ENCODE data around the gene MACROD2. TPM values are rescaled to one million over a fixed set of nuclear protein-coding genes. Genes with fewer than 3 reads are reported as not detected.

Gene MACROD2
- total RNA-seq, 1 donor from 2014 or later: 1.6 TPM

GRCh38 chr20:15447549-15447948 lies 1452.2 kb downstream of the MACROD2 start:
- DNase-seq (ENCODE audit: low read depth) (no peak), FAIRE-seq (no peak)
- Histone ChIP-seq H3K27me3 (ENCODE audit: control insufficient read depth, insufficient read depth, low read length) (no peaks in the 10 kb centered on the region), H3K36me3 (ENCODE audit: control insufficient read depth, insufficient read depth, low read length) (no peaks in the 10 kb centered on the region), H3K4me3 (ENCODE audit: low read depth, low read length) (no peak overlapping the region)
- no peak for TF ChIP-seq CTCF (IDR thresholded peaks at IDR 0.05; ENCODE audit: insufficient read depth, low read length, severe bottlenecking)

- Histone ChIP-seq H3K27me3 (ENCODE audit: control insufficient read depth, insufficient read depth, low read length) (no peaks in the 10 kb centered on the region), H3K4me3 (ENCODE audit: low read depth, low read length) (no peak overlapping the region), H3K36me3 (ENCODE audit: control insufficient read depth, insufficient read depth, low read length) (no peaks in the 10 kb centered on the region)
- no peak for DNase-seq (ENCODE audit: low read depth)
- no peak for FAIRE-seq
- no peak for TF ChIP-seq CTCF (IDR thresholded peaks at IDR 0.05; ENCODE audit: insufficient read depth, low read length, severe bottlenecking)
Measured at GRCh38 chr20:15449061-15449460, 1453.7 kb downstream of the MACROD2 start.

- DNase-seq (ENCODE audit: low read depth) (no peak), FAIRE-seq (no peak)
- Histone ChIP-seq H3K27me3 (ENCODE audit: control insufficient read depth, insufficient read depth, low read length) (no peaks in the 10 kb centered on the region), H3K4me3 (ENCODE audit: low read depth, low read length) (no peak overlapping the region), H3K36me3 (ENCODE audit: control insufficient read depth, insufficient read depth, low read length) (no peaks in the 10 kb centered on the region)
- TF ChIP-seq CTCF (IDR thresholded peaks at IDR 0.05; ENCODE audit: insufficient read depth, low read length, severe bottlenecking): no peak
Measured at GRCh38 chr20:15451241-15451640, 1455.9 kb downstream of the MACROD2 start.

GRCh38 chr20:15455279-15455678 lies 1460.0 kb downstream of the MACROD2 start:
- Histone ChIP-seq H3K27me3 (ENCODE audit: control insufficient read depth, insufficient read depth, low read length) (no peaks in the 10 kb centered on the region), H3K36me3 (ENCODE audit: control insufficient read depth, insufficient read depth, low read length) (no peaks in the 10 kb centered on the region), H3K4me3 (ENCODE audit: low read depth, low read length) (no peak overlapping the region)
- no peak for TF ChIP-seq CTCF (IDR thresholded peaks at IDR 0.05; ENCODE audit: insufficient read depth, low read length, severe bottlenecking)
- FAIRE-seq (no peak), DNase-seq (ENCODE audit: low read depth) (no peak)

GRCh38 chr20:15461938-15462337 lies 1466.6 kb downstream of the MACROD2 start:
- FAIRE-seq (no peak), DNase-seq (ENCODE audit: low read depth) (no peak)
- H3K27me3 ChIP-seq (ENCODE audit: control insufficient read depth, insufficient read depth, low read length): peaks cover under 1% of the 10 kb centered on the region
- no peak for TF ChIP-seq CTCF (IDR thresholded peaks at IDR 0.05; ENCODE audit: insufficient read depth, low read length, severe bottlenecking)
- no peaks in the 10 kb centered on the region for H3K36me3 ChIP-seq (ENCODE audit: control insufficient read depth, insufficient read depth, low read length)
- H3K4me3 ChIP-seq (ENCODE audit: low read depth, low read length): no peak overlapping the region

GRCh38 chr20:15475483-15475882 lies 1480.2 kb downstream of the MACROD2 start:
- no peaks in the 10 kb centered on the region for H3K27me3 ChIP-seq (ENCODE audit: control insufficient read depth, insufficient read depth, low read length)
- no peak overlapping the region for H3K4me3 ChIP-seq (ENCODE audit: low read depth, low read length)
- DNase-seq (ENCODE audit: low read depth): peak; percentile 20
- FAIRE-seq: no peak
- H3K36me3 ChIP-seq (ENCODE audit: control insufficient read depth, insufficient read depth, low read length): no peaks in the 10 kb centered on the region
- TF ChIP-seq CTCF (IDR thresholded peaks at IDR 0.05; ENCODE audit: insufficient read depth, low read length, severe bottlenecking): no peak

Measured in bronchial epithelial cell (primary cell).